ENCODE measurements around the gene PCNX3. TPM values are rescaled to one million over a fixed set of nuclear protein-coding genes. Genes with fewer than 3 reads are reported as not detected.

Gene PCNX3
- polyA plus RNA-seq, 1 donor (not counting 4 experiments of a cell fraction or from before 2014, with no cell fraction given) = 6.1 TPM

- H3K27ac ChIP-seq (ENCODE audit: control insufficient read depth, insufficient read depth, low read length) = no peak overlapping the region
- no peak overlapping the region for H2AFZ ChIP-seq (ENCODE audit: control insufficient read depth, low read length)
- peaks cover 2% of the 10 kb centered on the region for H3K9me1 ChIP-seq (ENCODE audit: control insufficient read depth, extremely low read depth, insufficient read depth, low read length)
- dilution Hi-C loops (cut with MboI; ENCODE audit: extremely low pct_ligation_motif_present, low sequenced_read_pairs) = no loop called here
- H3K4me3 ChIP-seq (ENCODE audit: control insufficient read depth in 2 of 3, extremely low read depth in 1 of 3, insufficient read depth in 2 of 3, low read depth in 1 of 3, low read length in 3 of 3) = no peak overlapping the region
- peak overlapping the region; percentile 6 for H3K4me2 ChIP-seq (ENCODE audit: control insufficient read depth, extremely low read depth, insufficient read depth, low read depth, low read length)
- no peak for DNase-seq (ENCODE audit: low read depth, low spot score)
- no peak overlapping the region for H3K9ac ChIP-seq (ENCODE audit: control insufficient read depth, extremely low read depth, insufficient read depth, low read length)
- no peak for TF ChIP-seq CTCF (optimal IDR thresholded peaks at IDR 0.05 in 1 of 3, IDR thresholded peaks at IDR 0.05 in 1 of 3, conservative IDR thresholded peaks at IDR 0.05 in 1 of 3; ENCODE audit: extremely low read depth in 1 of 3, insufficient read depth in 2 of 3, low read length in 3 of 3)
- no peak for TF ChIP-seq EZH2 (IDR thresholded peaks at IDR 0.05; ENCODE audit: low read length)
- H4K20me1 ChIP-seq (ENCODE audit: control insufficient read depth, extremely low read depth, insufficient read depth, low read length) = peaks cover 6% of the 10 kb centered on the region
- no peaks in the 10 kb centered on the region for H3K27me3 ChIP-seq (ENCODE audit: control insufficient read depth, extremely low read depth, insufficient read depth, low read length)
- H3K9me3 ChIP-seq (ENCODE audit: control insufficient read depth, low read depth, low read length) = no peaks in the 10 kb centered on the region
- FAIRE-seq = no peak
- peaks cover 5% of the 10 kb centered on the region for H3K4me1 ChIP-seq (ENCODE audit: control insufficient read depth, extremely low read depth, insufficient read depth, low read length)
- H3K36me3 ChIP-seq (ENCODE audit: control insufficient read depth in 2 of 2, extremely low read depth in 1 of 2, insufficient read depth in 2 of 2, low read length in 2 of 2) = no peaks in the 10 kb centered on the region
- no peaks in the 10 kb centered on the region for H3K79me2 ChIP-seq (ENCODE audit: control insufficient read depth, insufficient read depth, low read length)
Observed at GRCh38 chr11:65643971-65644370, 28.4 kb downstream of the PCNX3 start.

- DNase-seq (ENCODE audit: low read depth, low spot score) = no peak
- peaks cover 5% of the 10 kb centered on the region for H3K4me1 ChIP-seq (ENCODE audit: control insufficient read depth, extremely low read depth, insufficient read depth, low read length)
- no peaks in the 10 kb centered on the region for H3K9me3 ChIP-seq (ENCODE audit: control insufficient read depth, low read depth, low read length)
- FAIRE-seq = no peak
- H3K27me3 ChIP-seq (ENCODE audit: control insufficient read depth, extremely low read depth, insufficient read depth, low read length) = no peaks in the 10 kb centered on the region
- H3K9ac ChIP-seq (ENCODE audit: control insufficient read depth, extremely low read depth, insufficient read depth, low read length) = no peak overlapping the region
- TF ChIP-seq CTCF (optimal IDR thresholded peaks at IDR 0.05 in 1 of 3, IDR thresholded peaks at IDR 0.05 in 1 of 3, conservative IDR thresholded peaks at IDR 0.05 in 1 of 3; ENCODE audit: extremely low read depth in 1 of 3, insufficient read depth in 2 of 3, low read length in 3 of 3) (no peak), EZH2 (IDR thresholded peaks at IDR 0.05; ENCODE audit: low read length) (no peak)
- no peak overlapping the region for H3K4me2 ChIP-seq (ENCODE audit: control insufficient read depth, extremely low read depth, insufficient read depth, low read depth, low read length)
- peaks cover 6% of the 10 kb centered on the region for H4K20me1 ChIP-seq (ENCODE audit: control insufficient read depth, extremely low read depth, insufficient read depth, low read length)
- H3K27ac ChIP-seq (ENCODE audit: control insufficient read depth, insufficient read depth, low read length) = no peak overlapping the region
- peaks cover 0 to 3% of the 10 kb centered on the region in 2 experiments for H3K36me3 ChIP-seq (ENCODE audit: control insufficient read depth in 2 of 2, extremely low read depth in 1 of 2, insufficient read depth in 2 of 2, low read length in 2 of 2)
- H3K79me2 ChIP-seq (ENCODE audit: control insufficient read depth, insufficient read depth, low read length) = no peaks in the 10 kb centered on the region
- dilution Hi-C loops (cut with MboI; ENCODE audit: extremely low pct_ligation_motif_present, low sequenced_read_pairs) = no loop called here
- H2AFZ ChIP-seq (ENCODE audit: control insufficient read depth, low read length) = no peak overlapping the region
- no peak overlapping the region for H3K4me3 ChIP-seq (ENCODE audit: control insufficient read depth in 2 of 3, extremely low read depth in 1 of 3, insufficient read depth in 2 of 3, low read depth in 1 of 3, low read length in 3 of 3)
- peaks cover 2% of the 10 kb centered on the region for H3K9me1 ChIP-seq (ENCODE audit: control insufficient read depth, extremely low read depth, insufficient read depth, low read length)
Observed at GRCh38 chr11:65644837-65645236, 29.3 kb downstream of the PCNX3 start.
